Suppressor macrophage (primary cell): ENCODE data around the gene SIRPD.

Experiments used
- DNase-seq, 4 experiments: peaks; one replicate each; pipeline ENCODE4 v3.0.0-alpha.2; 2020 to 2022

SIRPD gene

GRCh38 chr20:1494436-1494835 lies 63.1 kb downstream of the SIRPD start:
- DNase-seq = peak in 2 of 4 experiments; percentile 23 to 44

GRCh38 chr20:1493536-1493935 lies 64.0 kb downstream of the SIRPD start:
- DNase-seq = peak in 3 of 4 experiments; percentile 24 to 66 (median 45)

GRCh38 chr20:1491860-1492642 lies 65.5 kb downstream of the SIRPD start:
- peak; percentile 63 to 75 (median 67) for DNase-seq

- peak; percentile 89 to 97 (median 94) for DNase-seq
Measured at GRCh38 chr20:1491281-1491840, 66.1 kb downstream of the SIRPD start, which contains the start of gene SIRPB2. Gene SIRPB2, minus strand, starts transcription at chr20:1491420. Its CDS starts 61 bp downstream, at chr20:1491359.

GRCh38 chr20:1490643-1491195 lies 66.8 kb downstream of the SIRPD start:
- DNase-seq = peak; percentile 38 to 75 (median 60)

- DNase-seq = peak; percentile 64 to 82 (median 76)
Measured at GRCh38 chr20:1489764-1490436, 67.6 kb downstream of the SIRPD start.

GRCh38 chr20:1489325-1489724 lies 68.2 kb downstream of the SIRPD start:
- peak in 3 of 4 experiments; percentile 35 to 52 (median 49) for DNase-seq

- DNase-seq = no peak
Measured at GRCh38 chr20:1486566-1486965, 70.9 kb downstream of the SIRPD start.

- DNase-seq = no peak
Measured at GRCh38 chr20:1484438-1485116, 72.9 kb downstream of the SIRPD start.
